DMS153 treated with DMSO at 0.1 percent for 48 hours (cell line): ENCODE measurements around the gene WDHD1.
"Not testable (repeated sequence)": the region's sequence is repeated elsewhere in the genome, so short reads cannot be mapped to it uniquely, and the experiment has no call there.

Experiments
- DNase-seq: peaks from one replicate; lab custom pipeline; 2025; ENCODE audit not compliant: unreplicated experiment; lab: John Stamatoyannopoulos, UW

WDHD1 gene, protein sequence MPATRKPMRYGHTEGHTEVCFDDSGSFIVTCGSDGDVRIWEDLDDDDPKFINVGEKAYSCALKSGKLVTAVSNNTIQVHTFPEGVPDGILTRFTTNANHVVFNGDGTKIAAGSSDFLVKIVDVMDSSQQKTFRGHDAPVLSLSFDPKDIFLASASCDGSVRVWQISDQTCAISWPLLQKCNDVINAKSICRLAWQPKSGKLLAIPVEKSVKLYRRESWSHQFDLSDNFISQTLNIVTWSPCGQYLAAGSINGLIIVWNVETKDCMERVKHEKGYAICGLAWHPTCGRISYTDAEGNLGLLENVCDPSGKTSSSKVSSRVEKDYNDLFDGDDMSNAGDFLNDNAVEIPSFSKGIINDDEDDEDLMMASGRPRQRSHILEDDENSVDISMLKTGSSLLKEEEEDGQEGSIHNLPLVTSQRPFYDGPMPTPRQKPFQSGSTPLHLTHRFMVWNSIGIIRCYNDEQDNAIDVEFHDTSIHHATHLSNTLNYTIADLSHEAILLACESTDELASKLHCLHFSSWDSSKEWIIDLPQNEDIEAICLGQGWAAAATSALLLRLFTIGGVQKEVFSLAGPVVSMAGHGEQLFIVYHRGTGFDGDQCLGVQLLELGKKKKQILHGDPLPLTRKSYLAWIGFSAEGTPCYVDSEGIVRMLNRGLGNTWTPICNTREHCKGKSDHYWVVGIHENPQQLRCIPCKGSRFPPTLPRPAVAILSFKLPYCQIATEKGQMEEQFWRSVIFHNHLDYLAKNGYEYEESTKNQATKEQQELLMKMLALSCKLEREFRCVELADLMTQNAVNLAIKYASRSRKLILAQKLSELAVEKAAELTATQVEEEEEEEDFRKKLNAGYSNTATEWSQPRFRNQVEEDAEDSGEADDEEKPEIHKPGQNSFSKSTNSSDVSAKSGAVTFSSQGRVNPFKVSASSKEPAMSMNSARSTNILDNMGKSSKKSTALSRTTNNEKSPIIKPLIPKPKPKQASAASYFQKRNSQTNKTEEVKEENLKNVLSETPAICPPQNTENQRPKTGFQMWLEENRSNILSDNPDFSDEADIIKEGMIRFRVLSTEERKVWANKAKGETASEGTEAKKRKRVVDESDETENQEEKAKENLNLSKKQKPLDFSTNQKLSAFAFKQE

DNA sequence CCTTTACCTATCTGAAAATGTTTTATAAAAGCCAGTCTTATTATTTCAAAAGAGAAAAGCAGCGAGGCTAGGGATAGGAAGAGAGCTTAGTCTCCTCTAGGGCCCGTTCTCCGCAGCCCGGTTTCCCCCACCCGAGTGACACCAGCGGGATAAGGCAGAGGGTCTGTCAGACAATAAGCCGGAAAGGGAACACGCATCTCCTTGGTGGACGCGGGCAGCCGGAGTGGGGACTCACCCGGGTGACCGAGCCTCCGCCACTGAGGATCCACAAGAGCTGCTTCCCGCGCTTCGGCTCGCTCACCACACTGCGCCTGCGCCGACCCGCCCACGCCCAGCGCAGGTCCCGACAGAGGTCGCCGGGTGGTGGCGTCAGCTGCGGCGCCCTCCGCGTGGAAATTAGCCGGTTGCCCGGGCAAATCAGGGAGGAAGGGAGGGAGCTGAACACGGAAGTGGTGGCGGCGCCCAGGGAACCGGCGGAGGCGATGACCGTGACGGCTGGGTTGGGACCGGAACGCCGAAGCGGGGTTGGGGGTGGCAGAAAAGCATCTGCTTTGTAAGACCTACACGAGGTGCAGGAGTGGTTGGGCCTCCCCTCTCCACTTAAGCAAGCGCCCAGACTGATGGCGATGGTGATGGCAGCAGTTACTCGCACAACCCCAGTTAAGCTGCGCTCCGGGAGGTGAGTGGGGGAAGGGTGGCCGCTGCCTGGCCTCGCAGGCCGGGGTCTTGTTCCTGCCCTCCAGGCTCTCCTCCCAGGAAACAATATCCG lies at the start of gene WDHD1, which contains the start of gene SOCS4:
TSS of gene WDHD1 (minus strand) at position 307 of the 769 bp plus-strand sequence. CDS start 312 bp downstream, outside the sequence.
TSS of gene SOCS4 (plus strand) at position 444 of the 769 bp plus-strand sequence. CDS start 15,806 bp downstream, outside the sequence.
- DNase-seq: peak; percentile 84

DNA sequence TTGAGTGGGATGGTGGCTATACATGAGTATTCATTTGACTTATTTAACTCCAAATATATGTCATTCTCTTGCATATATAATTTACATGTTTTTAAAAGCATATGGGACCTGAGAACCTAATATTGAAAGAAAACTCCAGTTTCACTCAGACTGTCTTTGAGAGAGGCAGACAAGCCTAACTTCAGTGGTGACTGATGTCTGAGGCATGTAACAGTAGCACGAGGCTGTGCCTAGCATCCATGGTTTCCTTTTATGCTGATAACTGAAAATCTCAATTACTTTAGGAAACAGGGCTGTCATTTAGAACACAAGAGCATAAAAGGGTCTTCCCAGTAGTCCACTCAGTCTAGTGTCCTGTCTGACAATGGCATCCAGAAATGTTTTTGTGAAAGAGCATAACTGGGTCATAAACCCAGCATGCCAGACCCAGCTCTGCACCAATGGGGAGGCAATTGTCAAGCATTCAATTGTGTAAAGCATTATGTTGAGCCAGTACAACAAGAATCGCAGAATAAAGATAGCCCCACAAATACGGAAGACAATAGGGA lies 48.8 kb upstream of the WDHD1 start:
- DNase-seq: no peak

DNA sequence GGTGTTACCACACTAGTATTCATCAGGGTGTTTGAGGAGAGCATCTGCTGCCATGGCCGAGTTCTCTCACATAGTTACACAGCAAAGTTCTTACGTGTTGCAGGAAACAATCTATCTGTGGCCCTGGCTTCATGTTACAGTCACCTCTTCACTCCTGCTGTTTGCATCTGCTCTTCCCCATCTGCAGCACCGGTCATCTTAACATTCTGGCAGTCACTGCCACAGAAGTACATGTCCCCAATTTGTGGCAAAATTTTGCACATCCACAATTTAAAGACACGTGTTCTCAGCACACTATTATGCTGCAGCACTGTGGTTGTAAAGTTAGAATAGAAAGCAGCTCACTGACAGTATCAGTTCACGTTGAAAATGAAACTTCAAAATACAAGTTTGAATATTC lies 47.8 kb upstream of the WDHD1 start:
- no peak for DNase-seq

DNA sequence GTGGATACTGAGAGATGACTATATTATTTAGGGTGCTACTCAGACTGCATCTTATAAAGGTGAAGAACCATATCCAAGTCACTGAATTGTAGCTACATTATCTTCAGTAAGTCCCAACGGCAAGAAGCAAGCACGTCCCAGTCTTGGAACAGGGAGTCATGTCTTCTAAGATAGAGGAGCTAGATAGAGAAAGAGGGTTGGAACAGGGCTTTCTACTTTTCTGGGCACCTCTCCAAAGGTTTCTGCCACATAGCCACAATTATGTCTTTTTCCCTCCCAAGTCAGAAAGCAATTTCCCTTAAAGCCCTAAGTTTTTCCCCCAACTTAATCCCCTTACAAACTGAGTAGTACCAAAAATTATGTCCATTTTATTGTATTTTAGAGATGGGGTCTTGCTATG lies 47.0 kb upstream of the WDHD1 start:
- DNase-seq: no peak

DNA sequence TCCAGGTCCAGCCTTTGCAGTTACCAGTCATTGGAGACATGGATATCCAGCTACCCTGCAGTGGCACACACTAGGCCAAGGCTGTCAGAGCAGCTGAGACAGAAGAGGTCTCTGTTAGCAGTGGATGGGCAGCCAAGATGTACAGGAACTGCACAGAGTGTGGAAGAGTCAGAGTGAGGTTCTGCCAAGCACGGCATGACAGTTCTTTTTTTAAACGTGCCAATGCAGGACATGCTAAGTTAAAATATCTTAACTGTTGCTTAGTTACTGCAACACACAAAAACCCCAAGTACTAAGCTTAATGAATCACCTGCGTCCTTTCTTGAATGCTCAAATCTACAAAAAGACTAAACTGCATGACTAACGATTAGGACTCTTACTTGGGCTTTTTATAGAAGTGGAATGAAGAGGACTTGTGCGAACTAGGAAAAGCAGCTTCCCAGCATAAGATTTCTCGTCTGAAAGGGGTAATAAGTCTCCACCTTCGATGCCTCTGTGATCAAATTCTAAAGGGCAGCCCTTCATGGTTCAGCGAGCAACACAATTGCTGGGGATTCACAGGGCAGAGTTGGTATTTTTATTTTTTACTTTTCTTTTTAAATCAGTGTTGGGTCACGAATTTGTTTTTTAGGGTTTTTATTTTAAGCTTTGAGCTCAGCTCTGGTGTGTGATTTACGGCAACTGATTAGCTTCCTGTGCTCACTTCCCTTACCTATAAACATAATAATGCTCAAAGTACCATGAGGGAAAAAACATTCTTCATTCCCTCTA lies 45.2 kb upstream of the WDHD1 start:
- no peak for DNase-seq

DNA sequence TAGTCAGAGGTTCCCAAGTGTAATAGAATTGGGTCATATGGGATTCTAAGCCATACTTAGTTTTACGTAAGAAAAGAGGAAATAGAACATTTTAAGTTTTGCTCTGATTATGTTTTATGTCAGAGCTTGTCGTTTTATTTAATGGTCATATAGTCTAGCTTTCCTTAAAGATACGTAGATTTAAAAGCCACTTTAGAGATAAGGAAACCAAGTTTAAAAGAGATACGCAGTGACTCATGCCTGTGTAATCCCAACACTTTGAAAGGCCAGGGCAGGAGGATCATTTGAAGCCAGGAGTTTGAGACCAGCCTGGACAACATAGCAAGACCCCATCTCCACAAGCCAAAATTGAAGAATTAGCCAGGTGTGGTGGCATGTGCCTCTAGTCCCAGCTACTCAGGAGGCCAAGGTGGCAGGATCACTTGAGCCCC lies 44.1 kb upstream of the WDHD1 start:
- DNase-seq: no peak

DNA sequence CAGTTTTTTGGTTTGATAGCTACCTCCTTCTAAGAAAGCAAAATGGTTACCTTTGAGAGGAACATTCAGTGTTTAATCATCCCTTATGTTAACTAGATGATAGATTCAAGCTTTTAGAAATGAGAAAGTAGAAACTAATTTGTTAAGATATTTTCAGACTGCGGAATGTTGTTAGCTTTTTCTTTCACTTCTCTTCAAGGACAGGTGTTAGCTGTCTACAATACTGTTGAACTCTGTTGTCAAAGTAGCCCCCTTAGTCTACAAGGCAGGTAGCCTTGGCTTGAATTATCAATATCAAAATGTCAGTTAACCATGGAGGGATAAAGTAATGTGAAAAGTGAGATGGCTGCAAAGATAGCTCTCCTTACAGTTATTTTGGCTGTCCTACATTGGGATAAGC lies 39.3 kb upstream of the WDHD1 start:
- DNase-seq: no peak

DNA sequence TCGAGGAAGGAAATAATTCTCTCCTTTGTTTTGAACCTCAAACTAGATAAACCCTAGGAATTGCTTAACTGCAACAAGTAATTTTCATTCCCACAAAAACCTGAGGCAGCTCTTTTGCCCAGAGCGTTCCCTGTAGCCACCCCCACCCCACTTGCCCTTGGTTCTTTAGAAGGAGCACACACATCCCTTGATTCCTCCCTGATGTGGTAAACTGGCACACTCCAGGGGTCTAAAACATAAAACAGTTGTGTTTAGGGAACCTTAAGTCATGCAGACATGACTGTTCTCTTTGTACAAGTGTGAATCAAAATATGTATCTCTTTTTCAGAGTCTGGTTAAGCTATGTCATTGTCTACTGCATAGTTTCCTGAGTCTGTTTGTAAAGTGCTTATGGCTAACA lies 38.5 kb upstream of the WDHD1 start:
- no peak for DNase-seq

DNA sequence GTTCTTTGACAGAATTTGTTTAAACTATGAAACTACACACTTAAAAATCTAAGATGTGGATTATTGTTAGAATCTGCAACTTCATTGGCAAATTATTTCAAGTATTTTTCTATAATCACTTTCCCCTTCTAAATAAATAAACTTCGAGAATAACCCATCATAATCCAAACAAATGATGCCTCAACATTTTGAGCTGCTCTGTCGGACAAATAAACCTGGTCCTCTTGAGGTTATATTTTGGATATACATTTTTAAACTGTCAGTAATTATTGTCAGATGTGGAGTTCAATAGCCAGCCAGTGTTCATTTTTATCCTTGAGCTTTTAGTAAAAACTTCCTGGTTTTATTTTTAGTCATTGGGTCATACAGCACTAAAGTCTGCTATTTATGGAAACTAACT lies 38.0 kb upstream of the WDHD1 start:
- DNase-seq: not testable (repeated sequence)

DNA sequence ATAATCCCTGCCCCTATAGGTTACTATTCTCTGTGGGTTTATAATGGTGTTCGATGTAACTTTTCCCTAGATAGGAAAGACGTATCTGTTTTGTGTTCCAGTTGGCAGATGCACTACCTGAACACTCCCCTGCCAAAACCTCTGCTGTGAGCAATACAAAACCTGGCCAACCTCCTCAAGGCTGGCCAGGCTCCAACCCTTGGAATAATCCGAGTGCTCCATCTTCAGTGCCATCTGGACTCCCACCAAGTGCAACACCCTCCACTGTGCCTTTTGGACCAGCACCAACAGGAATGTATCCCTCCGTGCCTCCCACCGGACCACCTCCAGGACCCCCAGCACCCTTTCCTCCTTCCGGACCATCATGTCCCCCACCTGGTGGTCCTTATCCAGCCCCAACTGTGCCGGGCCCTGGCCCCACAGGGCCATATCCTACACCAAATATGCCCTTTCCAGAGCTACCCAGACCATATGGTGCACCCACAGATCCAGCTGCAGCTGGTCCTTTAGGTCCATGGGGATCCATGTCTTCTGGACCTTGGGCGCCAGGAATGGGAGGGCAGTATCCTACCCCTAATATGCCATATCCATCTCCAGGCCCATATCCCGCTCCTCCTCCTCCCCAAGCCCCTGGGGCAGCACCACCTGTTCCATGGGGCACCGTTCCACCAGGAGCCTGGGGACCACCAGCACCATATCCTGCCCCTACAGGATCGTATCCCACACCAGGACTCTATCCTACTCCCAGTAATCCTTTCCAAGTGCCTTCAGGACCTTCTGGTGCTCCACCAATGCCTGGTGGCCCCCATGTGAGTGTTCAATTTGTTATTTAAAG lies 35.8 kb upstream of the WDHD1 start:
- DNase-seq: no peak

DNA sequence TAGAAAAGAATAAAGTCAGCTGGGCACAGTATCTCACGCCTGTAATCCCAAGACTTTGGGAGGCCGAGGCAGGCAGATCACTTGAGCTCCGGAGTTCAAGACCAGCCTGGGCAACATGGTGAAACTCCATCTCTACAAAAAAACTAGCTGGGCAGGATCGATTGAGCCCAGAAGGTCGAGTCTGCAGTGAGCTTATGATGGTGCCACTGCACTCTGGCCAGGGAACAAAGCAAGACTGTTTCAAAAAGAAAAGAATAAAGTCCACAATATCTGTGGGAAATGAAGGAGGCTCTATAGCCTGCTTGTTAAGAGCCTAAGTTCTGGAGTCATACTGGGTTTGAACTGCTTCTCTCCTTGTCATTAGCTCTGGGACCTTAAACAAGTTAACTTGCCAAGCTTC lies 32.4 kb upstream of the WDHD1 start:
- DNase-seq: no peak

DNA sequence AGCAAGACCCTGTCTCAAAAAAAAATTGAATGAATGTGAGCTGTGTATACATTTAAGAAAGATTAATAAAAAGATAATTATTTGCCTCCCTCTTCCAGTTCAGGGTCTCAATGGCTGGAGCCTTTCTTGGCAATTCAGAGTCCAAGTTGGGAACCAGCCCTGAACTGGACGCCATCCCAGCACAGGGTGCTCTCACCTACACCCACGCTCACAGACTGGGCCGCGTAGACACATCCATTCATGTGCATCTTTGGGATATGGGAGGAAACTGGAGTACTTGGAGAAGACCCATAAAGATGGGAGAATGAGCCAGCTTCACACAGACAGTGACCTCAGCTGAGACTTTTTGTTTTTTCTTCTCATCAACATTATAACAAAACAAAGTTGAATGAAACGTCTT lies 31.0 kb upstream of the WDHD1 start:
- no peak for DNase-seq

DNA sequence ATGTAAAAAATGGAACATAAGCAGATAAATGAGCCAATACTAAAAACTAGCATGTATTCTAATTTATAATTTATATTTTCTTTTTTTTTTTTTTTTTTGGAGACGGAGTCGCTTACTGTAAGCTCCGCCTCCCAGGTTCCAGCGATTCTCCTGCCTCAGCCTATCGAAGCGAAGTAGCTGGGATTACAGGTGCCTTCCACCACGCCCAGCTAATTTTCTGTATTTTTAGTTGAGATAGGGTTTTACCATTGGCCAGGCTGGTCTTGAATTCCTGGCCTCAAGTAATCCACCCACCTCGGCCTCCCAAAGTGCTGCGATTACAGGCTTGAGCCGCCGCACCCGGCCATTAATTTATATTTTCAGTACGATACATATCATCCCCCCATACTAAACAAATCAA lies 27.2 kb upstream of the WDHD1 start:
- no peak for DNase-seq

DNA sequence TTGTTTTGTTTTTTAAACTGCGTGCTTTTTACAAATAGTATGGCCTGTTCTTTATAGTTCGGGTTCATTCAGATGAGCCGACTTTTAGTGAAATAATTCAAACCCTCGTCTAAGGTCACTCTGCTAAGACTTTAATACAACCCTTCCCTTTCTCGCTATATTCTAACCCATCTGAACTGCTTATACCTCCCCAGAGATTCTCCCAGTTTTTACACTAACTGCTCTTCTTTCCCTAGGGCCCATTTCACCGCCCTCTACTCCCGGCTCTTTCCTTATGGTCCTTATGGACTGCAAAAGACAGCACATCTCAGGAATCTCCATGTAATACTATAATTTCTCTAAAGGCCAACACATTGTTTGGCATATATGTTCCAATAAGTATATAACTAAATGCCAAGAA lies 26.6 kb upstream of the WDHD1 start:
- DNase-seq: no peak

DNA sequence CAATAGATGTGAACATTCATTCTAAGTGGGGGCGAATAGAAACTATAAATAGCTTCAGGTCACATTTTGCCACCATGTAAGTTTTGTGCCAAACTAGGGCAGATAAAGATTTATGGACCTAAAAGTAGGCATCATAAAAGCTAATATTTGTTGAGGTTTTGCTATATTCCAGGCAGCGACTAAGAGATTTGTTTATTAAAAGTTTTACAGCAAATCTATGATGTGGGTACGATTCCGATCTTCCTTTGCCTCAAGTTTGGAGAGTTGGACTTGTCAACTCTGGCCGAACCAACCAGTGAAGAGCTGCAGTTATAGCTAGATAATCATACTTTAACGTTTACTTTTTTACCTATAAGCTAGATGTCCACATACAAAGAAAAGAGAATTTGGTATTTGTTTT lies 26.1 kb upstream of the WDHD1 start:
- no peak for DNase-seq

DNA sequence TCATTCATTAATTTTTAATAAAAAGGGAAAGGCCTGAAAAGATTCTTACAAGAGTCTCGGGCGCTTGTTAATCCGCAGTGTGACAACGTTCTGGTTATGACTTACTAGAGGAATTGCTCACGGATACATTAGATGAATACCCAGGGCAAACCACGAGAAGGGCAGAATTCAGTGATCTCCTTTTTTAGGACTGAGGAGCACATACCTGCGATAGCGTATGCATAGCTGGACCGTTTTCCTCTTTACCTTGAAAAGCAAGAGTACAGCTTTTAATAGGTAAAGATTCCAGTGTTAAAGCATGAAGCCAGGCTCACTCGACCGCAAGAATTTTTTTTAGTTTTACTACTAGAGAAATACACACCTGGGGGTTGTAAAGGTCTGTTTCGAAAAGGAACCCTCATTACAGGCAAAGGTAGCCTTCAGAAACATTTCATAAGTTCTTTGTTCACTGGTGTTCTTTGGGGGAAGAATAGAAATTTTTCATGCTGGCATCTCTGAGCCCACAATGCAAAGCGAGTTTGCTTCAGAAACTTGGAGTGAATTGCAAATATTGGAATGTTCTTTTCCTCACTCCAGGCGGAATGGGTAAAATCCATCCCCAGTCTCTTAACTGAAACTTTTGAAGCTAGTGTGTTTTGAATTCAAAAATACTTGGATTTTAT lies 25.5 kb upstream of the WDHD1 start:
- no peak for DNase-seq

DNA sequence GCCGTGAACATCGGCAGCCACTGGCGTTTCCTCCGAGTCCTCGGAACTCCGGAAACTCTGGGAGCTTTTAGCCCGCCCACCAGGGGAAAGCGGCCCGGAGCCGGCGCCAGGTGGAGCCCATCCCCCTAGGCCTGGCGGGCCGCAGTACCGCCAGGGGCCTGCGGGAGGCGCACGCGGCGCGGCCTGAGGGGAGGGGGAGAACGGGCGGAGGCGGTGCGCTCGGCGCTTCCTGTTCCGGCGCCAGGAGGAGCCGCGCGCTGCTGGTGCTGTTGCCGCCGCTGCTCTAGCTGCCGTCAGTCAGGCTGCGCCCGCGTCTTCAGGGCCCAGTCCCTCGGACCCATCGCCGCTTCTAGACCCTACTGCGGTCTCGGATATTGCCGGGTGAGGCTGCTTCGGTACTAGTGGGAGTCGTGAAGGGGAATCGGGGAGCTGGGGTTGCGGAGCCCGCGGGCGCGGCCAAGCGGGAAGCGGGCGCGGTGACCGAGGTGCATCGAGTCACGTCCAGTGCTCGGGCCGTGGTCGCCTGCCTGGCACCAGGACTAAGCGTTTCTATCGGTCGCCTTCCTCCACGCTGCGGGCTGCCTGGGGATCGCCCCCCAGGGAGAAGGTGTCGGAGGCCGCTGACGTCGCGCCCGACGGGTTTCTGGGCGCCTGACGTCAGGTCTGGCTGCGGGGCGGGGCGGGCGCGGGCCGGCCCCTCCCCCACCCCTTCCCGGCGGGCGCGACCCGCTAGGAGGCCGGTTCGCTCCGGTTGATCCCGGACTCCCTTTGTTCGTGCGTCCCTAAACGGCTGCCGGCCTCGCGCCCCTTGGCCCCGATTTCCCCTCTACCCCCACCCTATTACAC lies 24.7 kb upstream of the WDHD1 start, which contains the start of gene MAPK1IP1L:
TSS of gene MAPK1IP1L (plus strand) at position 225 of the 846 bp plus-strand sequence. CDS start 10,037 bp downstream, outside the sequence.
- DNase-seq: peak; percentile 84
